ENCODE measurements around the gene CACNA2D3. TPM values are rescaled to one million over a fixed set of nuclear protein-coding genes. Genes with fewer than 3 reads are reported as not detected.

Gene CACNA2D3
- polyA plus RNA-seq, 1 donor (not counting 4 experiments of a cell fraction or from before 2014, with no cell fraction given), result 0.08 TPM

GRCh38 chr3:54756330-54756731, 634.0 kb downstream of the CACNA2D3 start:
- H3K27ac ChIP-seq (ENCODE audit: control insufficient read depth, insufficient read depth, low read length), result no peak overlapping the region
- TF ChIP-seq EZH2 (IDR thresholded peaks at IDR 0.05; ENCODE audit: low read length), result no peak
- TF ChIP-seq CTCF (optimal IDR thresholded peaks at IDR 0.05 in 1 of 3, IDR thresholded peaks at IDR 0.05 in 1 of 3, conservative IDR thresholded peaks at IDR 0.05 in 1 of 3; ENCODE audit: extremely low read depth in 1 of 3, insufficient read depth in 2 of 3, low read length in 3 of 3), result no peak
- H3K9me1 ChIP-seq (ENCODE audit: control insufficient read depth, extremely low read depth, insufficient read depth, low read length), result no peaks in the 10 kb centered on the region
- FAIRE-seq (no peak), DNase-seq (ENCODE audit: low read depth, low spot score) (no peak)
- H3K79me2 ChIP-seq (ENCODE audit: control insufficient read depth, insufficient read depth, low read length), result no peaks in the 10 kb centered on the region
- no peaks in the 10 kb centered on the region for H3K4me1 ChIP-seq (ENCODE audit: control insufficient read depth, extremely low read depth, insufficient read depth, low read length)
- H2AFZ ChIP-seq (ENCODE audit: control insufficient read depth, low read length), result no peak overlapping the region
- dilution Hi-C loops (cut with MboI; ENCODE audit: extremely low pct_ligation_motif_present, low sequenced_read_pairs), result no loop called here
- no peaks in the 10 kb centered on the region for H3K36me3 ChIP-seq (ENCODE audit: control insufficient read depth in 2 of 2, extremely low read depth in 1 of 2, insufficient read depth in 2 of 2, low read length in 2 of 2)
- H3K27me3 ChIP-seq (ENCODE audit: control insufficient read depth, extremely low read depth, insufficient read depth, low read length), result no peaks in the 10 kb centered on the region
- peaks cover 2% of the 10 kb centered on the region for H3K9me3 ChIP-seq (ENCODE audit: control insufficient read depth, low read depth, low read length)
- no peak overlapping the region for H3K9ac ChIP-seq (ENCODE audit: control insufficient read depth, extremely low read depth, insufficient read depth, low read length)
- no peaks in the 10 kb centered on the region for H4K20me1 ChIP-seq (ENCODE audit: control insufficient read depth, extremely low read depth, insufficient read depth, low read length)
- H3K4me2 ChIP-seq (ENCODE audit: control insufficient read depth, extremely low read depth, insufficient read depth, low read depth, low read length), result no peak overlapping the region
- H3K4me3 ChIP-seq (ENCODE audit: control insufficient read depth in 2 of 3, extremely low read depth in 1 of 3, insufficient read depth in 2 of 3, low read depth in 1 of 3, low read length in 3 of 3), result no peak overlapping the region

GRCh38 chr3:54758461-54758860, 636.1 kb downstream of the CACNA2D3 start:
- Histone ChIP-seq H3K9me3 (ENCODE audit: control insufficient read depth, low read depth, low read length) (no peaks in the 10 kb centered on the region), H2AFZ (ENCODE audit: control insufficient read depth, low read length) (no peak overlapping the region), H3K27me3 (ENCODE audit: control insufficient read depth, extremely low read depth, insufficient read depth, low read length) (no peaks in the 10 kb centered on the region), H3K9ac (ENCODE audit: control insufficient read depth, extremely low read depth, insufficient read depth, low read length) (no peak overlapping the region), H3K4me1 (ENCODE audit: control insufficient read depth, extremely low read depth, insufficient read depth, low read length) (no peaks in the 10 kb centered on the region), H3K79me2 (ENCODE audit: control insufficient read depth, insufficient read depth, low read length) (no peaks in the 10 kb centered on the region), H3K36me3 (ENCODE audit: control insufficient read depth in 2 of 2, extremely low read depth in 1 of 2, insufficient read depth in 2 of 2, low read length in 2 of 2) (no peaks in the 10 kb centered on the region), H3K9me1 (ENCODE audit: control insufficient read depth, extremely low read depth, insufficient read depth, low read length) (no peaks in the 10 kb centered on the region), H3K4me3 (ENCODE audit: control insufficient read depth in 2 of 3, extremely low read depth in 1 of 3, insufficient read depth in 2 of 3, low read depth in 1 of 3, low read length in 3 of 3) (no peak overlapping the region), H4K20me1 (ENCODE audit: control insufficient read depth, extremely low read depth, insufficient read depth, low read length) (no peaks in the 10 kb centered on the region), H3K27ac (ENCODE audit: control insufficient read depth, insufficient read depth, low read length) (no peak overlapping the region), H3K4me2 (ENCODE audit: control insufficient read depth, extremely low read depth, insufficient read depth, low read depth, low read length) (no peak overlapping the region)
- FAIRE-seq (no peak), DNase-seq (ENCODE audit: low read depth, low spot score) (no peak)
- TF ChIP-seq EZH2 (IDR thresholded peaks at IDR 0.05; ENCODE audit: low read length), result no peak
- TF ChIP-seq CTCF (optimal IDR thresholded peaks at IDR 0.05 in 1 of 3, IDR thresholded peaks at IDR 0.05 in 1 of 3, conservative IDR thresholded peaks at IDR 0.05 in 1 of 3; ENCODE audit: extremely low read depth in 1 of 3, insufficient read depth in 2 of 3, low read length in 3 of 3), result no peak
- dilution Hi-C loops (cut with MboI; ENCODE audit: extremely low pct_ligation_motif_present, low sequenced_read_pairs), result no loop called here
